GM21423 (cell line): ENCODE results near the gene NENF.

Experiments used
- ATAC-seq: cut with Tn5 transposase; IDR thresholded peaks from one replicate; pipeline ENCODE4 v1.9.1; 2021; ENCODE audit warnings: mild to moderate bottlenecking, moderate library complexity; ENCODE audit not compliant: unreplicated experiment

The NENF gene

GRCh38 chr1:212430955-212431394 lies 1.7 kb upstream of the NENF start:
- no peak for ATAC-seq

GRCh38 chr1:212431644-212432043 lies 1.1 kb upstream of the NENF start:
- ATAC-seq, result no peak

- no peak for ATAC-seq
These were observed 454 bp upstream of the NENF start for GRCh38 chr1:212432272-212432660.

GRCh38 chr1:212433577-212434462 lies 1.1 kb downstream of the NENF start:
- no peak for ATAC-seq

GRCh38 chr1:212434992-212435391 lies 2.3 kb downstream of the NENF start:
- ATAC-seq, result no peak

GRCh38 chr1:212437179-212437798 lies 4.6 kb downstream of the NENF start:
- no peak for ATAC-seq

GRCh38 chr1:212438831-212439237 lies 6.1 kb downstream of the NENF start:
- ATAC-seq, result no peak

GRCh38 chr1:212440419-212440818 lies 7.7 kb downstream of the NENF start:
- ATAC-seq, result no peak

GRCh38 chr1:212442408-212442807 lies 9.7 kb downstream of the NENF start:
- no peak for ATAC-seq

GRCh38 chr1:212446333-212446732 lies 13.6 kb downstream of the NENF start:
- ATAC-seq, result no peak

- ATAC-seq, result no peak
These were observed 14.8 kb downstream of the NENF start for GRCh38 chr1:212447478-212447877.

- ATAC-seq, result no peak
These were observed 17.7 kb downstream of the NENF start for GRCh38 chr1:212450331-212450881.

- no peak for ATAC-seq
These were observed 18.9 kb downstream of the NENF start for GRCh38 chr1:212451416-212452322.

GRCh38 chr1:212452323-212453155 lies 19.8 kb downstream of the NENF start:
- ATAC-seq, result no peak

- ATAC-seq, result no peak
These were observed 20.6 kb downstream of the NENF start for GRCh38 chr1:212453156-212453857.

GRCh38 chr1:212454741-212455140 lies 22.0 kb downstream of the NENF start:
- ATAC-seq, result no peak

GRCh38 chr1:212455401-212455800 lies 22.7 kb downstream of the NENF start:
- ATAC-seq, result no peak

- ATAC-seq, result no peak
These were observed 23.2 kb downstream of the NENF start for GRCh38 chr1:212455803-212456528.
